ENCODE measurements around the gene GPI. TPM values are rescaled to one million over a fixed set of nuclear protein-coding genes. Genes with fewer than 3 reads are reported as not detected.
"Not testable (repeated sequence)": the region's sequence is repeated elsewhere in the genome, so short reads cannot be mapped to it uniquely, and the experiment has no call there.

Gene GPI
- total RNA-seq, 4 donors from 2014 or later: 86.6 to 324 (median 222) TPM

- Histone ChIP-seq H3K9me3 (no peaks in the 10 kb centered on the region), H3K27ac (no peak overlapping the region), H3K36me3 (peaks cover 0 to 96% of the 10 kb centered on the region in 2 donors), H3K27me3 (no peaks in the 10 kb centered on the region), H3K4me3 (no peak overlapping the region), H3K4me1 (no peaks in the 10 kb centered on the region)
- WGBS, 2 donors (ENCODE audit: low coverage in 1 of 2): 92 to 96% methylated on average over 4 to 7 of the region's 9 CpGs
- ATAC-seq: no peak
- TF ChIP-seq EP300 (IDR thresholded peaks at IDR 0.05) (no peak), POLR2AphosphoS5 (IDR thresholded peaks at IDR 0.05) (no peak), POLR2A (IDR thresholded peaks at IDR 0.05) (no peak)
Measured at GRCh38 chr19:34386645-34387445, 21.8 kb downstream of the GPI start.

DNA sequence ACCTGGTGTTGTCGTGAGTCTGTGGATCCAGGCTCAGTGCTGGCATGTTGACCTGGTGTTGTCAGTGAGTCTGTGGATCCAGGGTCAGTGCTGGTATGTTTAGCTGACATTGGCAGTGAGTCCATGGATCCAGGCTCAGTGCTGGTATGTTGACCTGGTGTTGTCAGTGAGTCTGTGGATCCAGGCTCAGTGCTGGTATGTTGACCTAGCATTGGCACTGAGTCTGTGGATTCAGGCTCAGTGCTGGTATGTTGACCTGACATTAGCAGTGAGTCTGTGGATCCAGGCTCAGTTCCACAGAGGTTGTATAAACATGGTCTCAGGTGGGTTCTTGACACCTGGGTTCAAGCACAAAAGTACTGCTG lies 22.4 kb downstream of the GPI start:
- Histone ChIP-seq H3K27me3 (no peaks in the 10 kb centered on the region), H3K4me3 (no peak overlapping the region), H3K27ac (no peak overlapping the region), H3K4me1 (no peaks in the 10 kb centered on the region), H3K9me3 (no peaks in the 10 kb centered on the region), H3K36me3 (peaks cover 0 to 96% of the 10 kb centered on the region in 2 donors)
- TF ChIP-seq POLR2AphosphoS5 (IDR thresholded peaks at IDR 0.05): no peak
- no peak for TF ChIP-seq POLR2A (IDR thresholded peaks at IDR 0.05)
- TF ChIP-seq EP300 (IDR thresholded peaks at IDR 0.05): no peak
- TF ChIP-seq, protein P1, sequence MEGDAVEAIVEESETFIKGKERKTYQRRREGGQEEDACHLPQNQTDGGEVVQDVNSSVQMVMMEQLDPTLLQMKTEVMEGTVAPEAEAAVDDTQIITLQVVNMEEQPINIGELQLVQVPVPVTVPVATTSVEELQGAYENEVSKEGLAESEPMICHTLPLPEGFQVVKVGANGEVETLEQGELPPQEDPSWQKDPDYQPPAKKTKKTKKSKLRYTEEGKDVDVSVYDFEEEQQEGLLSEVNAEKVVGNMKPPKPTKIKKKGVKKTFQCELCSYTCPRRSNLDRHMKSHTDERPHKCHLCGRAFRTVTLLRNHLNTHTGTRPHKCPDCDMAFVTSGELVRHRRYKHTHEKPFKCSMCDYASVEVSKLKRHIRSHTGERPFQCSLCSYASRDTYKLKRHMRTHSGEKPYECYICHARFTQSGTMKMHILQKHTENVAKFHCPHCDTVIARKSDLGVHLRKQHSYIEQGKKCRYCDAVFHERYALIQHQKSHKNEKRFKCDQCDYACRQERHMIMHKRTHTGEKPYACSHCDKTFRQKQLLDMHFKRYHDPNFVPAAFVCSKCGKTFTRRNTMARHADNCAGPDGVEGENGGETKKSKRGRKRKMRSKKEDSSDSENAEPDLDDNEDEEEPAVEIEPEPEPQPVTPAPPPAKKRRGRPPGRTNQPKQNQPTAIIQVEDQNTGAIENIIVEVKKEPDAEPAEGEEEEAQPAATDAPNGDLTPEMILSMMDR (IDR thresholded peaks at IDR 0.05): no peak
- WGBS, 2 donors (ENCODE audit: low coverage in 1 of 2): no CpG with 5 or more reads among the region's 1 CpG
- no peak for ATAC-seq

GRCh38 chr19:34388745-34389144 lies 23.7 kb downstream of the GPI start:
- H3K4me1 ChIP-seq, H3K27ac ChIP-seq, H3K4me3 ChIP-seq, H3K9me3 ChIP-seq, ATAC-seq, H3K27me3 ChIP-seq: not testable (repeated sequence)
- WGBS, 2 donors (ENCODE audit: low coverage in 1 of 2): 100% methylated on average over 1 of the region's 2 CpGs; no CpG with 5 or more reads in 1 of the 2 donors
- peaks cover 0 to 96% of the 10 kb centered on the region in 2 donors for H3K36me3 ChIP-seq

DNA sequence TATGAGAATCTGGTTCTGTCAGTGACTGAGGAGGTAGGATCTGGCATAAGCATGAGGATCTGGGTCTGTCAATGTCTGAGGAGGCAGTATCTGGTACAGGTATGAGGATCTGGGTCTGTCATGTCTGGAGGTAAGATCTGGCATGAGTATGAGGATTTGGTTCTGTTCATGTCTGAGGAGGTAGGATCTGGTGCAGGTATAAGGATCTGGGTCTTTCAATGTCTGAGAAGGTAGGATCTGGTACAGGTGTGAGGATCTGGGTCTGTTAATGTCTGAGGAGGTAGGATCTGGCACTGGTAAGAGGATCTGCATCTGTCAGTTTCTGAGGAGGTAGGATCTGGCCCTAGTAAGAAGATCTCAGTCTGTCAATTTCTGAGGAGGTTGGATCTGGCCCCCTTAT lies 26.8 kb downstream of the GPI start:
- no peaks in the 10 kb centered on the region for H3K9me3 ChIP-seq
- no peaks in the 10 kb centered on the region for H3K4me1 ChIP-seq
- peaks cover 0 to 100% of the 10 kb centered on the region in 2 donors for H3K36me3 ChIP-seq
- no peak for ATAC-seq
- H3K4me3 ChIP-seq: no peak overlapping the region
- H3K27me3 ChIP-seq: no peaks in the 10 kb centered on the region
- no peak overlapping the region for H3K27ac ChIP-seq
- no peak for TF ChIP-seq POLR2AphosphoS5 (IDR thresholded peaks at IDR 0.05)
- TF ChIP-seq, protein P1 (IDR thresholded peaks at IDR 0.05): no peak
- TF ChIP-seq EP300 (IDR thresholded peaks at IDR 0.05): no peak
- TF ChIP-seq POLR2A (IDR thresholded peaks at IDR 0.05): no peak

- peaks cover 0 to 100% of the 10 kb centered on the region in 2 donors for H3K36me3 ChIP-seq
- TF ChIP-seq, protein P1 (IDR thresholded peaks at IDR 0.05): no peak
- TF ChIP-seq POLR2AphosphoS5 (IDR thresholded peaks at IDR 0.05): no peak
- TF ChIP-seq POLR2A (IDR thresholded peaks at IDR 0.05): no peak
- no peak for TF ChIP-seq EP300 (IDR thresholded peaks at IDR 0.05)
- no peaks in the 10 kb centered on the region for H3K27me3 ChIP-seq
- no peak overlapping the region for H3K27ac ChIP-seq
- no peak overlapping the region for H3K4me3 ChIP-seq
- H3K4me1 ChIP-seq: no peaks in the 10 kb centered on the region
- H3K9me3 ChIP-seq: no peaks in the 10 kb centered on the region
- ATAC-seq: no peak
- no CpG with 5 or more reads among the region's 11 CpGs for WGBS, 2 donors (ENCODE audit: low coverage in 1 of 2)
Measured at GRCh38 chr19:34393031-34393430, 28.0 kb downstream of the GPI start.

GRCh38 chr19:34393629-34394028 lies 28.6 kb downstream of the GPI start:
- Histone ChIP-seq H3K4me1 (no peaks in the 10 kb centered on the region), H3K27ac (no peak overlapping the region), H3K27me3 (no peaks in the 10 kb centered on the region), H3K4me3 (no peak overlapping the region), H3K36me3 (peaks cover 0 to 100% of the 10 kb centered on the region in 2 donors), H3K9me3 (no peaks in the 10 kb centered on the region)
- 80% methylated on average over 1 of the region's 14 CpGs; no CpG with 5 or more reads in 1 of the 2 donors for WGBS, 2 donors (ENCODE audit: low coverage in 1 of 2)
- no peak for TF ChIP-seq POLR2A (IDR thresholded peaks at IDR 0.05)
- TF ChIP-seq, protein P1 (IDR thresholded peaks at IDR 0.05): no peak
- no peak for TF ChIP-seq EP300 (IDR thresholded peaks at IDR 0.05)
- no peak for TF ChIP-seq POLR2AphosphoS5 (IDR thresholded peaks at IDR 0.05)
- ATAC-seq: no peak
